ENCODE data around the gene CNFN.

- TF ChIP-seq USF2 (IDR thresholded peaks at IDR 0.05; ENCODE audit: borderline replicate concordance, low read depth, low read length) (no peak), TCF7 (IDR thresholded peaks at IDR 0.05; ENCODE audit: borderline replicate concordance) (no peak), CBX5 (IDR thresholded peaks at IDR 0.05; ENCODE audit: low read depth) (no peak)
Observed at GRCh38 chr19:42362342-42362741, 27.8 kb downstream of the CNFN start.

Measured in GM12878 (cell line).